ENCODE data around the gene KRTAP9-8.

GRCh38 chr17:41256291-41256685, 18.5 kb downstream of the KRTAP9-8 start:
- TF ChIP-seq CTCF (IDR thresholded peaks at IDR 0.05) (no peak), POLR2A (IDR thresholded peaks at IDR 0.05) (no peak), POLR2AphosphoS5 (IDR thresholded peaks at IDR 0.05) (no peak), EP300 (IDR thresholded peaks at IDR 0.05) (no peak)

Data from suprapubic skin (tissue), 4 donors.